ENCODE measurements around the gene UBN1.
"Not testable (repeated sequence)": the region's sequence is repeated elsewhere in the genome, so short reads cannot be mapped to it uniquely, and the experiment has no call there.

Gene UBN1

GRCh38 chr16:4891886-4892216 is 44.6 kb downstream of the UBN1 start:
- no peak overlapping the region for H3K4me3 ChIP-seq (ENCODE audit: low read depth, low read length)
- DNase-seq (ENCODE audit: low read depth), result no peak
- TF ChIP-seq CTCF (conservative IDR thresholded peaks at IDR 0.05; ENCODE audit: low read depth, low read length), result no peak

- H3K4me3 ChIP-seq (ENCODE audit: low read depth, low read length), result no peak overlapping the region
- no peak for TF ChIP-seq CTCF (conservative IDR thresholded peaks at IDR 0.05; ENCODE audit: low read depth, low read length)
- DNase-seq (ENCODE audit: low read depth), result peak; percentile 60
These were observed 45.3 kb downstream of the UBN1 start for GRCh38 chr16:4892361-4893102.

GRCh38 chr16:4893103-4893862 is 46.0 kb downstream of the UBN1 start:
- no peak for DNase-seq (ENCODE audit: low read depth)
- TF ChIP-seq CTCF (conservative IDR thresholded peaks at IDR 0.05; ENCODE audit: low read depth, low read length), result no peak
- H3K4me3 ChIP-seq (ENCODE audit: low read depth, low read length), result no peak overlapping the region

GRCh38 chr16:4894276-4895150 is 47.2 kb downstream of the UBN1 start:
- no peak for TF ChIP-seq CTCF (conservative IDR thresholded peaks at IDR 0.05; ENCODE audit: low read depth, low read length)
- no peak for DNase-seq (ENCODE audit: low read depth)
- H3K4me3 ChIP-seq (ENCODE audit: low read depth, low read length), result no peak overlapping the region

GRCh38 chr16:4895366-4895765 is 48.1 kb downstream of the UBN1 start:
- DNase-seq (ENCODE audit: low read depth), result no peak
- TF ChIP-seq CTCF (conservative IDR thresholded peaks at IDR 0.05; ENCODE audit: low read depth, low read length), result no peak
- H3K4me3 ChIP-seq (ENCODE audit: low read depth, low read length), result no peak overlapping the region

GRCh38 chr16:4896761-4897160 is 49.5 kb downstream of the UBN1 start:
- not testable (repeated sequence) for DNase-seq (ENCODE audit: low read depth)

GRCh38 chr16:4897328-4897727 is 50.0 kb downstream of the UBN1 start:
- no peak for TF ChIP-seq CTCF (conservative IDR thresholded peaks at IDR 0.05; ENCODE audit: low read depth, low read length)
- H3K4me3 ChIP-seq (ENCODE audit: low read depth, low read length), result no peak overlapping the region
- DNase-seq (ENCODE audit: low read depth), result no peak

More at GRCh38 chr16:4896761-4897160, 49.5 kb downstream of the UBN1 start:
- not testable (repeated sequence) for H3K4me3 ChIP-seq (ENCODE audit: low read depth, low read length)

Data from choroid plexus epithelial cell (primary cell).